ENCODE measurements around the gene TECPR2. TPM values are rescaled to one million over a fixed set of nuclear protein-coding genes. Genes with fewer than 3 reads are reported as not detected.

The TECPR2 gene
- total and polyA plus RNA-seq, 2 of the 13 experiments (the other 11 are each of a cell fraction or from before 2014, with no cell fraction given): 3.5 to 5.7 TPM

DNA sequence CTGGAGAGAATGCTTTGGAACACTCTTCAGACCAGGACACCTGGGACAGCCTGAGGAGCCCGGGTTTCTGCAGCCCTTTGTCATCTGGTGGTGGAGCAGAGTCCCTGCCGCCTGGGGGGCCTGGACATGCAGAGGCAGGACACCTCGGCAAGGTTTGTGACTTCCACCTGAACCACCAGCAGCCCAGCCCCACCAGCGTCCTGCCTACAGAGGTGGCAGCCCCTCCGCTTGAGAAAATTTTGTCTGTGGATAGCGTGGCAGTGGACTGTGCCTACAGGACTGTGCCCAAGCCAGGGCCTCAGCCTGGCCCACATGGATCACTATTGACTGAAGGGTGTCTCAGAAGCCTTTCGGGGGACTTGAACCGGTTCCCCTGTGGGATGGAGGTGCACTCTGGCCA, 21.2 kb upstream of the TECPR2 start:
- H3K9me3 ChIP-seq (ENCODE audit: low read length): no peaks in the 10 kb centered on the region
- ChIA-PET CTCF (ENCODE audit: low intra/inter-chr PET ratio, low total read pairs) (no interaction called here), POLR2A (no interaction called here)
- no TSS peak for BruUV-seq (replicated peaks)
- H3K4me2 ChIP-seq (ENCODE audit: low read depth, low read length): no peak overlapping the region
- no peak for TF ChIP-seq ZNF331 (CRISPR knock-in tag; IDR thresholded peaks at IDR 0.05)
- TF ChIP-seq AGO2 (optimal IDR thresholded peaks at IDR 0.05; ENCODE audit: low read depth, low read length): peak; percentile 63
- H3K36me3 ChIP-seq (replicated peaks in 1 of 2; ENCODE audit: control insufficient read depth in 1 of 2, insufficient read depth in 2 of 2, low read length in 2 of 2): peaks cover 18 to 35% of the 10 kb centered on the region in 2 experiments
- ATAC-seq (peak; percentile 18; the same call in 2 of the 3 replicates), DNase-seq (ENCODE audit: low spot score) (no peak), FAIRE-seq (no peak)
- no peak overlapping the region for H3K4me3 ChIP-seq (replicated peaks in 1 of 3; ENCODE audit: insufficient read depth in 1 of 3, low read depth in 2 of 3, low read length in 3 of 3)
- intact Hi-C loops (cut with micrococcal nuclease; ENCODE audit: unreplicated experiment): no loop called here
- H3K79me2 ChIP-seq (ENCODE audit: insufficient read depth, low read length): no peaks in the 10 kb centered on the region
- peaks cover 17% of the 10 kb centered on the region for H3K4me1 ChIP-seq (ENCODE audit: insufficient read depth, low read length)
- no peaks in the 10 kb centered on the region for H4K20me1 ChIP-seq (ENCODE audit: insufficient read depth, low read length)
- H3K27ac ChIP-seq (ENCODE audit: extremely low read length, insufficient read depth, low read length): no peak overlapping the region
- no peak overlapping the region for H2AFZ ChIP-seq (ENCODE audit: low read length)
- no CpG with 5 or more reads among the region's 8 CpGs for WGBS (ENCODE audit: low lambda C conversion rate)
- H3K27me3 ChIP-seq (ENCODE audit: control insufficient read depth in 1 of 2, insufficient read depth in 2 of 2, low read length in 2 of 2): no peaks in the 10 kb centered on the region
- in situ Hi-C loops (cut with HindIII; ENCODE audit: extremely low pct_ligation_motif_present, low pct_unique_long_range_greater_than_20kb): no loop called here
- no peak overlapping the region for H3K9ac ChIP-seq (ENCODE audit: insufficient read depth, low read depth, low read length)

DNA sequence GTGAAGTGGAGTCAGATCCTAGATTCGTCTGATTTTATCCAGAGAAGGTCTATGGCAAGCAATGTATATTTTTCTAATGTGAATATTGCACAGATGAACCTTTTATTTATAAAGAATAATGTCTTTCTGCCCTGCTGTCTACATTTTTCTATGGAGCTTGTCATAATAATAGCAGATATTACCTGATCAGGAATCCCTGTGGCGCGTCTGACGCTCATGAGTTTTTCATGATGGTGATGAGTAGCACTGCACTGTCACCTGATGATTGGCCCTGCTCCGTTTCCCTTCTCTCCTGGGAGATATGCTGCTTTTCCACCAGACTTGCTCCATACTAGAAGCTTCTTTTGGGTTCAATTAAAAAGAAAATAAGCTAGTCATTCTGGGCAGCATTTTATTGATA, 20.5 kb upstream of the TECPR2 start:
- no peaks in the 10 kb centered on the region for H3K79me2 ChIP-seq (ENCODE audit: insufficient read depth, low read length)
- 97% methylated on average over 5 of the region's 5 CpGs for WGBS (ENCODE audit: low lambda C conversion rate)
- intact Hi-C loops (cut with micrococcal nuclease; ENCODE audit: unreplicated experiment) (no loop called here), in situ Hi-C loops (cut with HindIII; ENCODE audit: extremely low pct_ligation_motif_present, low pct_unique_long_range_greater_than_20kb) (no loop called here)
- no peak for DNase-seq (ENCODE audit: low spot score)
- no peak overlapping the region for H3K4me2 ChIP-seq (ENCODE audit: low read depth, low read length)
- ChIA-PET POLR2A (no interaction called here), CTCF (ENCODE audit: low intra/inter-chr PET ratio, low total read pairs) (no interaction called here)
- ATAC-seq: no peak
- H3K4me1 ChIP-seq (ENCODE audit: insufficient read depth, low read length): peaks cover 17% of the 10 kb centered on the region
- H4K20me1 ChIP-seq (ENCODE audit: insufficient read depth, low read length): no peaks in the 10 kb centered on the region
- peaks cover 19 to 30% of the 10 kb centered on the region in 2 experiments for H3K36me3 ChIP-seq (replicated peaks in 1 of 2; ENCODE audit: control insufficient read depth in 1 of 2, insufficient read depth in 2 of 2, low read length in 2 of 2)
- no peak overlapping the region for H3K9ac ChIP-seq (ENCODE audit: insufficient read depth, low read depth, low read length)
- H2AFZ ChIP-seq (ENCODE audit: low read length): no peak overlapping the region
- no peaks in the 10 kb centered on the region for H3K9me3 ChIP-seq (ENCODE audit: low read length)
- H3K27me3 ChIP-seq (ENCODE audit: control insufficient read depth in 1 of 2, insufficient read depth in 2 of 2, low read length in 2 of 2): no peaks in the 10 kb centered on the region
- no peak overlapping the region for H3K4me3 ChIP-seq (replicated peaks in 1 of 3; ENCODE audit: insufficient read depth in 1 of 3, low read depth in 2 of 3, low read length in 3 of 3)
- BruUV-seq (replicated peaks): no TSS peak
- no peak for FAIRE-seq
- H3K27ac ChIP-seq (ENCODE audit: extremely low read length, insufficient read depth, low read length): no peak overlapping the region
- TF ChIP-seq FOXK2 (IDR thresholded peaks at IDR 0.05): no peak
- TF ChIP-seq ZFP37 (CRISPR knock-in tag; IDR thresholded peaks at IDR 0.05; ENCODE audit: borderline replicate concordance): no peak
- no peak for TF ChIP-seq SALL1 (CRISPR knock-in tag; IDR thresholded peaks at IDR 0.05)
- TF ChIP-seq, protein P1, sequence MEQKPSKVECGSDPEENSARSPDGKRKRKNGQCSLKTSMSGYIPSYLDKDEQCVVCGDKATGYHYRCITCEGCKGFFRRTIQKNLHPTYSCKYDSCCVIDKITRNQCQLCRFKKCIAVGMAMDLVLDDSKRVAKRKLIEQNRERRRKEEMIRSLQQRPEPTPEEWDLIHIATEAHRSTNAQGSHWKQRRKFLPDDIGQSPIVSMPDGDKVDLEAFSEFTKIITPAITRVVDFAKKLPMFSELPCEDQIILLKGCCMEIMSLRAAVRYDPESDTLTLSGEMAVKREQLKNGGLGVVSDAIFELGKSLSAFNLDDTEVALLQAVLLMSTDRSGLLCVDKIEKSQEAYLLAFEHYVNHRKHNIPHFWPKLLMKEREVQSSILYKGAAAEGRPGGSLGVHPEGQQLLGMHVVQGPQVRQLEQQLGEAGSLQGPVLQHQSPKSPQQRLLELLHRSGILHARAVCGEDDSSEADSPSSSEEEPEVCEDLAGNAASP (CRISPR knock-in tag; IDR thresholded peaks at IDR 0.05; ENCODE audit: borderline replicate concordance): no peak
- no peak for TF ChIP-seq ZNF124 (CRISPR knock-in tag; IDR thresholded peaks at IDR 0.05)
- no peak for TF ChIP-seq KLF12 (CRISPR knock-in tag; IDR thresholded peaks at IDR 0.05; ENCODE audit: borderline replicate concordance)
- no peak for TF ChIP-seq XRCC5 (optimal IDR thresholded peaks at IDR 0.05; ENCODE audit: low read length)
- TF ChIP-seq PTBP1 (IDR thresholded peaks at IDR 0.05; ENCODE audit: low read depth, low read length, poor library complexity, severe bottlenecking): no peak
- TF ChIP-seq ZNF235 (CRISPR knock-in tag; IDR thresholded peaks at IDR 0.05; ENCODE audit: borderline replicate concordance): no peak
- TF ChIP-seq, protein P2, sequence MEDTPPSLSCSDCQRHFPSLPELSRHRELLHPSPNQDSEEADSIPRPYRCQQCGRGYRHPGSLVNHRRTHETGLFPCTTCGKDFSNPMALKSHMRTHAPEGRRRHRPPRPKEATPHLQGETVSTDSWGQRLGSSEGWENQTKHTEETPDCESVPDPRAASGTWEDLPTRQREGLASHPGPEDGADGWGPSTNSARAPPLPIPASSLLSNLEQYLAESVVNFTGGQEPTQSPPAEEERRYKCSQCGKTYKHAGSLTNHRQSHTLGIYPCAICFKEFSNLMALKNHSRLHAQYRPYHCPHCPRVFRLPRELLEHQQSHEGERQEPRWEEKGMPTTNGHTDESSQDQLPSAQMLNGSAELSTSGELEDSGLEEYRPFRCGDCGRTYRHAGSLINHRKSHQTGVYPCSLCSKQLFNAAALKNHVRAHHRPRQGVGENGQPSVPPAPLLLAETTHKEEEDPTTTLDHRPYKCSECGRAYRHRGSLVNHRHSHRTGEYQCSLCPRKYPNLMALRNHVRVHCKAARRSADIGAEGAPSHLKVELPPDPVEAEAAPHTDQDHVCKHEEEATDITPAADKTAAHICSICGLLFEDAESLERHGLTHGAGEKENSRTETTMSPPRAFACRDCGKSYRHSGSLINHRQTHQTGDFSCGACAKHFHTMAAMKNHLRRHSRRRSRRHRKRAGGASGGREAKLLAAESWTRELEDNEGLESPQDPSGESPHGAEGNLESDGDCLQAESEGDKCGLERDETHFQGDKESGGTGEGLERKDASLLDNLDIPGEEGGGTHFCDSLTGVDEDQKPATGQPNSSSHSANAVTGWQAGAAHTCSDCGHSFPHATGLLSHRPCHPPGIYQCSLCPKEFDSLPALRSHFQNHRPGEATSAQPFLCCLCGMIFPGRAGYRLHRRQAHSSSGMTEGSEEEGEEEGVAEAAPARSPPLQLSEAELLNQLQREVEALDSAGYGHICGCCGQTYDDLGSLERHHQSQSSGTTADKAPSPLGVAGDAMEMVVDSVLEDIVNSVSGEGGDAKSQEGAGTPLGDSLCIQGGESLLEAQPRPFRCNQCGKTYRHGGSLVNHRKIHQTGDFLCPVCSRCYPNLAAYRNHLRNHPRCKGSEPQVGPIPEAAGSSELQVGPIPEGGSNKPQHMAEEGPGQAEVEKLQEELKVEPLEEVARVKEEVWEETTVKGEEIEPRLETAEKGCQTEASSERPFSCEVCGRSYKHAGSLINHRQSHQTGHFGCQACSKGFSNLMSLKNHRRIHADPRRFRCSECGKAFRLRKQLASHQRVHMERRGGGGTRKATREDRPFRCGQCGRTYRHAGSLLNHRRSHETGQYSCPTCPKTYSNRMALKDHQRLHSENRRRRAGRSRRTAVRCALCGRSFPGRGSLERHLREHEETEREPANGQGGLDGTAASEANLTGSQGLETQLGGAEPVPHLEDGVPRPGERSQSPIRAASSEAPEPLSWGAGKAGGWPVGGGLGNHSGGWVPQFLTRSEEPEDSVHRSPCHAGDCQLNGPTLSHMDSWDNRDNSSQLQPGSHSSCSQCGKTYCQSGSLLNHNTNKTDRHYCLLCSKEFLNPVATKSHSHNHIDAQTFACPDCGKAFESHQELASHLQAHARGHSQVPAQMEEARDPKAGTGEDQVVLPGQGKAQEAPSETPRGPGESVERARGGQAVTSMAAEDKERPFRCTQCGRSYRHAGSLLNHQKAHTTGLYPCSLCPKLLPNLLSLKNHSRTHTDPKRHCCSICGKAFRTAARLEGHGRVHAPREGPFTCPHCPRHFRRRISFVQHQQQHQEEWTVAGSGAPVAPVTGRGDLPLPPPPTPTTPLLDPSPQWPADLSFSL (CRISPR knock-in tag; IDR thresholded peaks at IDR 0.05): no peak
